LoVo (cell line): ENCODE measurements around the gene YWHAE.
"Not testable (repeated sequence)": the region's sequence is repeated elsewhere in the genome, so short reads cannot be mapped to it uniquely, and the experiment has no call there.

Experiments
- DNase-seq: peaks from one replicate; pipeline ENCODE4 v3.0.0-alpha.2; 2016; ENCODE audit warnings: low spot score

Gene YWHAE

GRCh38 chr17:1412185-1413110 lies 12.4 kb upstream of the YWHAE start:
- DNase-seq: no peak

GRCh38 chr17:1402262-1402586 lies 2.2 kb upstream of the YWHAE start:
- no peak for DNase-seq

- DNase-seq: peak; percentile 27
Measured at GRCh38 chr17:1398931-1399678, 917 bp downstream of the YWHAE start.

- no peak for DNase-seq
Measured at GRCh38 chr17:1398028-1398427, 2.0 kb downstream of the YWHAE start.

GRCh38 chr17:1395876-1396665 lies 4.0 kb downstream of the YWHAE start:
- not testable (repeated sequence) for DNase-seq

GRCh38 chr17:1391577-1391976 lies 8.4 kb downstream of the YWHAE start:
- DNase-seq: no peak

- DNase-seq: no peak
Measured at GRCh38 chr17:1390432-1391367, 9.3 kb downstream of the YWHAE start.

GRCh38 chr17:1387490-1388227 lies 12.4 kb downstream of the YWHAE start:
- not testable (repeated sequence) for DNase-seq

- not testable (repeated sequence) for DNase-seq
Measured at GRCh38 chr17:1386675-1387190, 13.3 kb downstream of the YWHAE start.

- no peak for DNase-seq
Measured at GRCh38 chr17:1386265-1386664, 13.8 kb downstream of the YWHAE start.

- no peak for DNase-seq
Measured at GRCh38 chr17:1385861-1386260, 14.2 kb downstream of the YWHAE start.

GRCh38 chr17:1384905-1385435 lies 15.1 kb downstream of the YWHAE start:
- DNase-seq: no peak

- DNase-seq: no peak
Measured at GRCh38 chr17:1379930-1380313, 20.1 kb downstream of the YWHAE start.

- DNase-seq: no peak
Measured at GRCh38 chr17:1379208-1379929, 20.7 kb downstream of the YWHAE start.

- DNase-seq: not testable (repeated sequence)
Measured at GRCh38 chr17:1378476-1378860, 21.6 kb downstream of the YWHAE start.

GRCh38 chr17:1377334-1377733 lies 22.7 kb downstream of the YWHAE start:
- no peak for DNase-seq

- no peak for DNase-seq
Measured at GRCh38 chr17:1376061-1376460, 24.0 kb downstream of the YWHAE start.

- no peak for DNase-seq
Measured at GRCh38 chr17:1375615-1376014, 24.4 kb downstream of the YWHAE start.

- no peak for DNase-seq
Measured at GRCh38 chr17:1374431-1375177, 25.4 kb downstream of the YWHAE start.
